OCI-LY1 (cell line): Measurements from ENCODE around the gene TAF3.

Experiments
- H2AFZ ChIP-seq: fragments of 200-600 bp; sonication (generic), shearing (Covaris generic); 2 replicates; pipeline ENCODE4 v1.6.0; 2014; ENCODE audit warnings: antibody characterized with exemption, mild to moderate bottlenecking, low read length
- H3F3A ChIP-seq: fragments of 200-600 bp; sonication (generic), shearing (Covaris generic); 2 replicates; pipeline ENCODE4 v1.6.0; 2014; ENCODE audit warnings: mild to moderate bottlenecking, antibody characterized with exemption, low read length, moderate library complexity; ENCODE audit not compliant: insufficient read depth
- H3K27ac ChIP-seq: fragments of 200-600 bp; sonication (generic); 2 replicates; pipeline ENCODE4 v1.5.1; 2014; ENCODE audit warnings: low read length, mixed run types, mild to moderate bottlenecking, low read depth; ENCODE audit not compliant: poor library complexity, severe bottlenecking
- H3K27me3 ChIP-seq: fragments of 200-600 bp; sonication (generic); 2 replicates; pipeline ENCODE4 v1.6.0; 2014; ENCODE audit warnings: antibody characterized with exemption, mild to moderate bottlenecking, low read length, moderate library complexity; ENCODE audit not compliant: insufficient read depth
- H3K36me3 ChIP-seq: fragments of 200-600 bp; sonication (generic); 2 replicates; pipeline ENCODE4 v1.6.1; 2014; ENCODE audit warnings: mild to moderate bottlenecking, antibody characterized with exemption, low read length, moderate library complexity, mixed read lengths; ENCODE audit not compliant: insufficient read depth
- H3K4me1 ChIP-seq: fragments of 200-600 bp; sonication (generic); 2 replicates; pipeline ENCODE4 v1.5.1; 2014; ENCODE audit warnings: mild to moderate bottlenecking, low read length, moderate library complexity; ENCODE audit not compliant: insufficient read depth, severe bottlenecking
- H3K4me2 ChIP-seq: fragments of 200-600 bp; sonication (generic), shearing (Covaris generic); 2 replicates; pipeline ENCODE4 v1.6.1; 2014; ENCODE audit warnings: low read length
- H3K4me3 ChIP-seq: fragments of 200-600 bp; sonication (generic); 2 replicates; pipeline ENCODE4 v1.5.1; 2014; ENCODE audit warnings: low read length, low read depth, mild to moderate bottlenecking, mixed read lengths; ENCODE audit not compliant: poor library complexity, severe bottlenecking
- H3K79me2 ChIP-seq: fragments of 200-600 bp; shearing (Covaris generic); 2 replicates; pipeline ENCODE4 v1.6.1; 2016; ENCODE audit warnings: mixed run types, low read length, mixed read lengths; ENCODE audit not compliant: insufficient read depth
- H3K9ac ChIP-seq: fragments of 200-600 bp; sonication (generic), shearing (Covaris generic); 2 replicates; pipeline ENCODE4 v1.6.1; 2014; ENCODE audit warnings: mild to moderate bottlenecking, low read length, mixed read lengths
- H3K9me2 ChIP-seq: fragments of 200-600 bp; sonication (generic), shearing (Covaris generic); 2 replicates; pipeline ENCODE4 v1.6.1; 2014; ENCODE audit warnings: low read depth, mild to moderate bottlenecking, low read length, mixed read lengths
- H3K9me3 ChIP-seq: fragments of 200-600 bp; shearing (Covaris generic); 2 replicates; pipeline ENCODE4 v1.6.1; 2014; ENCODE audit warnings: low read length, mixed read lengths
- H4K20me1 ChIP-seq: fragments of 200-600 bp; sonication (generic), shearing (Covaris generic); 2 replicates; pipeline ENCODE4 v1.6.0; 2016; ENCODE audit warnings: mild to moderate bottlenecking, low read length; ENCODE audit not compliant: insufficient read depth
- CTCF ChIP-seq: fragments of 200-600 bp; sonication (generic), shearing (Covaris generic); IDR thresholded peaks from 2 replicates; pipeline ENCODE4 v1.5.1; 2017; ENCODE audit warnings: mild to moderate bottlenecking, antibody characterized with exemption, low read length, moderate library complexity, mixed read lengths
- EZH2 ChIP-seq: fragments of 200-600 bp; sonication (generic), shearing (Covaris generic); IDR thresholded peaks from 2 replicates; pipeline ENCODE4 v1.8.0; 2017; ENCODE audit warnings: borderline replicate concordance, mixed run types, mild to moderate bottlenecking, antibody characterized with exemption, low read length, moderate library complexity, mixed read lengths

TAF3 gene

GRCh38 chr10:7896297-7896696 is 78.0 kb downstream of the TAF3 start:
- Histone ChIP-seq H2AFZ (no peak overlapping the region), H3K9ac (no peak overlapping the region), H3K4me2 (no peak overlapping the region), H3K4me3 (no peak overlapping the region), H4K20me1 (no peaks in the 10 kb centered on the region), H3K4me1 (no peaks in the 10 kb centered on the region), H3K9me3 (no peaks in the 10 kb centered on the region), H3K79me2 (0 out of 2 replicates have a peak, but pooled peaks cover 2% of the 10 kb centered on the region), H3K27me3 (no peaks in the 10 kb centered on the region), H3K9me2 (no peaks in the 10 kb centered on the region), H3K27ac (no peak overlapping the region), H3F3A (no peaks in the 10 kb centered on the region), H3K36me3 (no peaks in the 10 kb centered on the region)
- TF ChIP-seq EZH2, result no peak

- TF ChIP-seq EZH2 (no peak), CTCF (no peak)
- H3K9me2 ChIP-seq, result no peaks in the 10 kb centered on the region
Observed at GRCh38 chr10:7901256-7901655, 83.0 kb downstream of the TAF3 start.

GRCh38 chr10:7902413-7902812 is 84.1 kb downstream of the TAF3 start:
- Histone ChIP-seq H3K27me3 (no peaks in the 10 kb centered on the region), H3K9me2 (no peaks in the 10 kb centered on the region), H3K4me2 (no peak overlapping the region), H3K4me3 (no peak overlapping the region), H3K9me3 (no peaks in the 10 kb centered on the region), H3K4me1 (no peaks in the 10 kb centered on the region), H4K20me1 (no peaks in the 10 kb centered on the region), H2AFZ (no peak overlapping the region), H3K27ac (no peak overlapping the region), H3K9ac (no peak overlapping the region), H3K79me2 (0 out of 2 replicates have a peak, but pooled peaks cover 2% of the 10 kb centered on the region), H3F3A (no peaks in the 10 kb centered on the region), H3K36me3 (no peaks in the 10 kb centered on the region)
- TF ChIP-seq EZH2, result no peak
- no peak for TF ChIP-seq CTCF

More at GRCh38 chr10:7901256-7901655, 83.0 kb downstream of the TAF3 start:
- H4K20me1 ChIP-seq, result no peaks in the 10 kb centered on the region
- H3K4me3 ChIP-seq, result no peak overlapping the region
- H3K4me1 ChIP-seq, result no peaks in the 10 kb centered on the region
- no peak overlapping the region for H3K27ac ChIP-seq
- no peaks in the 10 kb centered on the region for H3K27me3 ChIP-seq
- H3K79me2 ChIP-seq, result 0 out of 2 replicates have a peak, but pooled peaks cover 2% of the 10 kb centered on the region
- no peak overlapping the region for H2AFZ ChIP-seq
- H3K9ac ChIP-seq, result no peak overlapping the region
- H3K36me3 ChIP-seq, result no peaks in the 10 kb centered on the region
- no peak overlapping the region for H3K4me2 ChIP-seq
- no peaks in the 10 kb centered on the region for H3F3A ChIP-seq
- H3K9me3 ChIP-seq, result no peaks in the 10 kb centered on the region

- Histone ChIP-seq H3K4me2 (no peak overlapping the region), H3K9me3 (no peaks in the 10 kb centered on the region), H3K4me1 (no peaks in the 10 kb centered on the region), H3K79me2 (0 out of 2 replicates have a peak, but pooled peaks cover 2% of the 10 kb centered on the region), H3K9ac (no peak overlapping the region), H2AFZ (no peak overlapping the region), H4K20me1 (no peaks in the 10 kb centered on the region), H3K27me3 (no peaks in the 10 kb centered on the region), H3K36me3 (no peaks in the 10 kb centered on the region), H3F3A (no peaks in the 10 kb centered on the region), H3K9me2 (no peaks in the 10 kb centered on the region), H3K27ac (no peak overlapping the region), H3K4me3 (no peak overlapping the region)
- no peak for TF ChIP-seq CTCF
- no peak for TF ChIP-seq EZH2
Observed at GRCh38 chr10:7903851-7904250, 85.5 kb downstream of the TAF3 start.
